GM21515 (cell line): ENCODE results near the gene ELP4.
A peak's percentile ranks its signal among the peaks of the same experiment; 100 is the strongest.
"Not testable (repeated sequence)": the region's sequence is repeated elsewhere in the genome, so short reads cannot be mapped to it uniquely, and the experiment has no call there.

Experiments used
- ATAC-seq: cut with Tn5 transposase; IDR thresholded peaks from one replicate; pipeline ENCODE4 v1.9.1; 2021; ENCODE audit not compliant: unreplicated experiment

Gene ELP4, protein sequence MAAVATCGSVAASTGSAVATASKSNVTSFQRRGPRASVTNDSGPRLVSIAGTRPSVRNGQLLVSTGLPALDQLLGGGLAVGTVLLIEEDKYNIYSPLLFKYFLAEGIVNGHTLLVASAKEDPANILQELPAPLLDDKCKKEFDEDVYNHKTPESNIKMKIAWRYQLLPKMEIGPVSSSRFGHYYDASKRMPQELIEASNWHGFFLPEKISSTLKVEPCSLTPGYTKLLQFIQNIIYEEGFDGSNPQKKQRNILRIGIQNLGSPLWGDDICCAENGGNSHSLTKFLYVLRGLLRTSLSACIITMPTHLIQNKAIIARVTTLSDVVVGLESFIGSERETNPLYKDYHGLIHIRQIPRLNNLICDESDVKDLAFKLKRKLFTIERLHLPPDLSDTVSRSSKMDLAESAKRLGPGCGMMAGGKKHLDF

DNA sequence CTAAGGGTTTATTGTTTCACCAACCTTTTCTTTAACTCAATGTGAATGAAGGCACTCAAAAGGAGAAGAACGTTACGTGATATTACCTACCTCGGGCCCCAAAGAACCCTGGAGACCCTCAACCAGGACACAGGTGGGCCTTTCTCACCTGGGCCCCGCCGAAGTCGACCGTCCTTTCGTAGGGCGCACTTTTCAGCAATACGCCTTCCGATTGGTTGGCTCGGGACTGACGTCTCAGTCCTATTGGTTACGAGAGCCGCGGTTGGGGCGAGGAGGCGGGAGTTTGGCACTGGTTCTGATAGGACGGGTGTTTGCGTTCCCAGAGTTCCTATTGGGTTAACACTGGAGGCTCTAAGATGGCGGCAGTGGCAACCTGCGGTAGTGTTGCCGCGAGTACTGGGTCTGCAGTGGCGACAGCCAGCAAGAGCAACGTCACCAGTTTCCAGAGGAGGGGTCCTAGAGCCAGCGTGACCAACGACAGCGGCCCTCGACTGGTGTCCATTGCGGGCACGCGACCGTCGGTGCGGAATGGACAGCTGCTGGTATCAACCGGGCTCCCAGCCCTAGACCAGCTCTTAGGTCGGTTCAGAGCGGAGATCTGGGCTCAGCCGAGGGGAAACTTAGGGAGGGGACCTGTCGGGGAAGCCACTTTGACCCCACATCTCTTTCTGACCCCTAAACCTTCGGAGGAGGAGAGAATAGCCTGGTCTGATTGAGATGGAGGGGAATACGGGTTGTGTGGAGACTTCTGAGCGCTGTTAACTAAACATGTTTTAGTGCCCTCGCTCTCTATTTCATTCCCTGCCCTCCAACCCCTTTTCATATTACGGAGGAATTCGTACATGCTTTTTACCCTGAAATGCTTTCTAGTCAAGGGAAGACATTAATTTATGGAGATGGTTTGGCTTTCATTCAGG lies at the start of gene ELP4, which contains the start of gene IMMP1L:
Gene ELP4 (plus strand): TSS at position 339 of the 917 bp plus-strand sequence. CDS start 18 bp downstream, at position 357.
Gene IMMP1L (minus strand): TSS at position 194 of the 917 bp plus-strand sequence. CDS start 46,346 bp downstream, outside the sequence.
- peak; percentile 100 for ATAC-seq

DNA sequence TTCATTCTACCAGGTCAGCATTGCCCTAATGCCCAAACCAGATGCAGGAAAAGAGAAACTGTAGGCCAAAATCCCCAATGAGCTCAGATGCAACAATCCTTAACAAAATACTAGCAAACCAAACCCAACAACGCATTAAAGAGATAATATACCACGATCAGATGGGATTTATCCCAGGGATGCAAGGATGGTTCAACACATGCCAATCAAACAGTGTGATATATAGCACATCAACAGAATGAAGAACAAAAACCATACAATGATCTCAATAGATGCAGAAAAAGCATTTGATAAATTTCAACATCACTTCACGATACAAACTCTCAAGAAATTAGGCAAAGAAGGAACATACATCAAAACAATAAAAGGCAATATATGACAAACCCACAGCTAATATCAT lies 45.1 kb upstream of the ELP4 start:
- no peak for ATAC-seq

DNA sequence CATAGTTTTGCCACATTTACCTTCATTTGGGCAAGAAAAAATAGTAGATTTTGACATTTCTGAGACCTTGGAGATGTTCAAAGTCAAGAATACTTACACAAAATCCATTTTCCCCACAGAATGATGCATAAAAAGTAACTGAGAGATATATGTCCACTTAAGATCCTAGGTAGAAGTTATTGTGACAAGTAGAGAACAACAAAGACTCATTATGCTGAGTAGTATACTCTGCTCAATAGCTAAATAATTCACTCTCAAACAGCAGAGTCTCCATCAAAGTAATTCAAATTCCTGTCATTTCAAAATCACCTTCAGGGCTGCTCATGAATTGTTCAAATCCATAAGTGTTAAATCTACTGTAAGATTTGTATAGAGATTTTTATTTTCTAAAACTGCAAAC lies 35.5 kb upstream of the ELP4 start:
- ATAC-seq = no peak

DNA sequence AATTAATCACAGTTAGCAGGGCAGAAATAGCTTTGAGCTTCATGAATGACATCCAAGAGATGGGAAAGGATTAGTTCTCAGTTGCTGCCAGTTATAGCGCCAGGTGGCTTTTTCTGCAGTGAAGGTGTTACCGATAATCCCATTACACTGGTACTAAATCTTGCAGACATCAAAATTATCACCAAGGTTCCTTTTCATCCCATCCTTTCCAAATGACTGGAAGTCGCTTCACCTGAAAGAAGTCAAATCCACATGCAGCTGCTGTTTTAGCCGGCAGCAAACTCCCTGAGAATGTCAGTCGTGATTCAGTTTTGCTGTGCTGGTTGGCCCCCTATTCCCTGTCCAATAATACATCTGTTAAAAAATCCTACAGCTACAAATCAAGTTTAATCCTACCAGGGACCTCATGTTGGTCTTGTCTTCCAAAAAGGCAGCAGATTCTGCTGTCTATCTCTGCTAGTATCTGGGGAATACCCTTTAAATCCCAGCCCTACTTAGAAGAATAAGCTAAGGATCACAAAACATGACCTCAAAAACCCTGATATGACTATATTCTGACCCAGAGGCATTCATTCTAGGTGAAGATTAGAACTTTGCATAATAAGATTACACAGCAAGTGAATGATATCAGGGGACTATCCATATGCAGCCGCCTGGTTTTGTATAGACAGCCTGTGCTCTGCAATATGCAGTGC lies 31.9 kb upstream of the ELP4 start:
- ATAC-seq = no peak

DNA sequence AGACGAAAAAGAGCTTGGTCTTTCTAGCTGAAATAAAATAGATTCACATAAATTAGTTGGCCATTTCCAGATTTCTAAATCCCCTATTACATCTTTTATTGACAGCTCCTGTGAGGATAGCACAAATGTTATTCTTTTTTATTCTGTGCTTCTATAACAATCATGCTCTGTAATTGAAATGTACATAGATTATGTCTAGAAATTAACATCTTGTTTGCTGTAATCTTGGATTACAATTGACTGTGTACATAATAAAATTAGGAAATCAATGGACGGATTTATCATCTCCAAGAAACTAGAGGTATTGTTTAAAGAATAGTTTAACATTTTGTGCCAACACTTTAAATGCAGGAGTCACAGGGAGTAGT lies 31.4 kb upstream of the ELP4 start:
- ATAC-seq = no peak

DNA sequence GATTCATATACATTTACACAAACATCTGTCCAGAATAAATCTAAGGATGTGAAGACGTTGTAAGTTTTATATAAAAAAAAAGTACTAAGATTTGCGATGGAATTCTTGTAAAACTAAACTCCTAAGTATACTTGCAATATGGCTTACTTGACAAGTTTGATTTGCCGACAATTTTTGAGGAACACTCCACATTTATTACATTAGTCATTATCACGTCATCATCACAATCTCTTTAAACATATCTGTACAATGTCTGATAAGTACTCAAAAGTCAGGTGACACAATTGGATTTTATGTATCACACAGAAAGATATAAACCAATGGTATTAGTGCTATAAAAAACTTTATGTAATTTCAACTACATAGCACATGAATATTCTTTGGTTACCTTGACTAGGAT lies 30.5 kb upstream of the ELP4 start:
- ATAC-seq = no peak

DNA sequence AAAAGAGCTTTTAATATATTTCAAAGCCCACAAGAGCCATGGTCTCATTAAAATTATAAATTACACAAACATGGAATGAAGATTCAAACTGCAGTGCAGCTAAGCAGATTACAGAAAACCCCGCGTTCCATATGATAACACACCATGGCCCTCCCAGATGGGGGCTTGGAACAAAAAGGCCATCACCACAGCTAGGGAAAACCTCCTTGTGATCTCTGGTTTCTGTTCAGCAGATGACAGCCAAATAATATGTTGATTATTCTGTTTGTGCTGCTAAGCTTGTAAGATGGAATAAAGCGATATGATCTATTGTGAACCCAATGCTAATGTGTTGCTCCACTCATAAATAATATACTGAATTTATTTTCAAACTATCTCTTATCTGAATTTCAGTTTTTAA lies 28.6 kb upstream of the ELP4 start:
- ATAC-seq = no peak

DNA sequence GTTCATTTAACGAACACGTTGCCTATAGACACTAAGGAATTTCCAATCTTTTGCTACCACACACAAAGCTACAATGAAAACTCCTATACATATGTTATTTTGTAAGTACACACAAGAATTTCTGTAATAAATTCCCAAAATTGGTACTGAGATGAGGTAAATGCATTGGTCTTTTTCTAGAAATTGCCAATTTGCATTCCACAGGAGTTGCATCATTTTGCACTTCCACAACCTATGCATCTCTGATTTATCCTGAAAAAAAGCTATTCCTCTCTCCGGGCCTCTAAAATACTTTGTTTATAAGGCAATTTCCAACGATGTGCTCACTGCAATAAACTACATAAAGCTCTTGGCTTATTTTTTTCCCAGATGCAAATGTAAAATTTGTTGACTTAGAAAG lies 25.1 kb upstream of the ELP4 start:
- ATAC-seq = no peak

DNA sequence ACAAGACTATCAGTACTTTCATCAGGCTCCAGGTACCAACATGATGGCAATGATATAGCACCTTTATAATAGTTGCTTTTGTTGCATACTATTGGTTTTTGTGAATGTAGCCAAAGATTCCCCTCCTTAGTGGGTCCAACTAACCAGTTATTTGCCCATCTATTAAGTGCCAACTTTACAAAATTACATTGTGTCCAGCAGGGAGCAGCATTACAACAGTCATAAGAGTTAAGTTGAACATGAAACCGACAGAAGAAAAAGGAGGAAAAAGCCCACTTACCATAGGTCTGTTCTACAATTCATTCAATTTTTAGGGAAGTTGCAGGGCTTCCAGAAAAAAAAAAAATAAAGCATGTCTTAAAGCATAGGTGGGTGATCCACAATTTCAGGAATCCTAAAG lies 21.7 kb upstream of the ELP4 start:
- peak; percentile 52 for ATAC-seq

DNA sequence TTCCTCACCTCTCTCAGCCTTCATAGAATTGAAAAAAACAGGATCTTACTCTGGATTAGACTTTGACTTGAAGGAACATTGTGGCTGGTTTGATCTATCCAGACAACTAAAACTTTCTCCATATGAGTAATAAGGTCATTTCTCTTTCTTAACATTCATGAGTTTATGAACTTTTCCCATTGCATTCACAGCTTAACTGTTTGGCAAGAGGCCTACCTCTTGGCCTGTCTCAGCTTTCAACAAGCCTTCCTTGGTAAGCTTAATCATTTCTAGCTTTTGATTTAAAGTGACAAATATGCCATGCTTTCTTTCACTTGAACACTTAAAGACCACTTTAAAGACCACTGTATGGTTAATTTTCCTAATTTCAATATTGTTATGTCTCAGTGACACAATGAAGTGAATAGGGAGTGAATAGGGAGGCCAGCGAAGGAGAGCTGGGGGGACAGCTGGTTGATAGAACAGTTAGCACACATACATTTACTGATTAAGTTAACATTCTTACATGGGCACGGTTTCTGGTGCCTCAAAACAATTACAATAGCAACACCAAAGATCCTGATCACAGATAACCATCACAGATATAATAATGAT lies 17.1 kb upstream of the ELP4 start:
- no peak for ATAC-seq

DNA sequence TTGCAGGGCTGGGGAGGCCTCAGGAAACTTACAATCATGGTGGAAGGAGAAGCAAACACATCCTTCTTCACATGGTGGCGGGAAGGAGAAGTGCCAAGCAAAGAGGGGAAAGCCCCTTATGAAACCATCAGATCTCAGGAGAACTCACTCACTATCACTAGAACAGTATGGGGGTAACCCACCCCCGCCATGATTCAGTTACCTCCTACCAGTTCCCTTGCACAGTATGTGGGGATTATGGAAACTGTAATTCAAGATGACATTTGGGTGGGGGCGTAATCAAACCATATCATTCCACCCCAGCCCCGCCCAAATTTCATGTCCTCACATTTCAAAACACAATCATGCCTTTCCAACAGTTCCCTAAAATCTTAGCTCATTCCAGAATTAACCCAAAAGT lies 16.3 kb upstream of the ELP4 start:
- ATAC-seq = no peak

DNA sequence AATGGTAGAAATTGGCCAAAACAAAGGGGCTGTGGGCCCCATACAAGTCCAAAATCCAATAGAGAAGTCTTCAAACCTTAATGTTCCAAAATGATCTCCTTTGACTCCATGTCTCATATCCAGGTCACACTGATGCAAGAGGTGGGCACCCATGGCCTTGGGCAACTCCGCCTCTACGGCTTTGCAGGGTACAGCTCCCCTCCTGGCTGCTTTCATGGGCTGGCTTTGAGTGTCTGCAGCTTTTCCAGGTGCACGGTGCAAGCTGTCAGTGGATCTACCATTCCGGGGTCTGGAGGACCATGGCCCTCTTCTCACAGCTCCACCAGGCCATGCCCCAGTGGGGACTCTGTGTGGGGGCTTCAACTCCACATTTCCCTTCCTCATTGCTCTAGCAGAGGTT lies 15.8 kb upstream of the ELP4 start:
- ATAC-seq = not testable (repeated sequence)

DNA sequence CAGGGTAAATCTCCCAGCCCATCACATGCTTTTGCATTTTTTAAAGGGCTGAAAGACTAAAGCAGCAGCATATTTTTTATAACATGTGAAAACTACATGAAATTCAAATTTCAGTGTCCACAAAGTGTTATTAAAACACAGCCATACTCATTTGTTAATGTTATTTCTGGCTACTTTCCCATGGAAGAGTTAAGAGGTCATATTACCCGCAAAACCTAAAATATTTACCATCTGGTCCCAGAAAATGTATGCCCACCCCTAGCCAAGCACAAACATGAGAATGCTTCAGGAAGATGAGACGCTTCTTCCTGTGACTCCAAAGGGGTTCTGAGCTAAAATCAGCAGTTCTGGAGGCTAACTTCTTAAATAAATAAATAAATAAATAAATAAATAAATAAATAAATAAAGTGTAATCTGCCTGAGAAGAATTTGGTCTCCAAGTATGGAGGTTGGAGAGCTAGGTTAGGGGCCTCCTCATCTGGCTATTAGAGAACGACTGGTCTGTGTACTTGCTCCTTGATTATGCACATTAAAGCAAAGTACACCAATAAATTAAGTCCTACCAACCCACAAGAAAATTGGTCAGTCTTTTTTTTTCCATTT lies 9.9 kb upstream of the ELP4 start:
- ATAC-seq = no peak

DNA sequence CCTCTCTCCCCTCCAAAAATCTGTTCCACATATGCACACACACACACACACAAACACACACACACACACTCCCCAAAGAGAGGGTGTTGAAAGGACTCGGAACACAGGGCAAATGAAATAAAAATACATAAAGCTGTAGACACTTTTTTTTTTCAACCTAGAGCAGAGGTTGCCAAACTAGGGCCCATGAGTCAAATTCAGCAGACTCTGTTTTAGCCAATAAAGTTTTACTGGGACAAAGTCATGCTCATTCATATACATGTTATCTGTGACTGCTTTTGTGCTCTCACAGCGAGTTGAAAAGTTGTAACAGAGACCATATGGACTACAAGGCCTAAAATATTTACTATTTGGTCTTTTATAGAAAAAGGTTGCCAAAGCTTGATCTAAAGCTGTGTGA lies 9.0 kb upstream of the ELP4 start:
- no peak for ATAC-seq

DNA sequence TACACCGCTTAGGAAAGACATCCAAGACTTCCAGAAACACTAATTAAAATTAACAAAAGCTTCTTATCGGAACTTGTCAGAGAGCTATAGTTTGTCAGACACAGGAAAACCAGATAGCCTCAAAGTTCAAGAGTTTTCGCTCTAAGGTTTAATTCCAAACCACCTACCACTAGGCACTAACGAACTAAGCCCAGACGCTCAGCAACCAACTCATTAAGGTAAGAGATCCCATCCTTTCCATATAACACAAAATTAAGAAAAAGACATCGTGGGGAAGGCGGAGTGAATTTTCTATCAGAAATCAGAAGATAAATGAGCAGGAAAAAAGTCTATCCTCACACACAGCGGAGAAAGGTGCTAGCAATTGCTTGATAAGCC lies 527 bp upstream of the ELP4 start:
- peak; percentile 10 for ATAC-seq

DNA sequence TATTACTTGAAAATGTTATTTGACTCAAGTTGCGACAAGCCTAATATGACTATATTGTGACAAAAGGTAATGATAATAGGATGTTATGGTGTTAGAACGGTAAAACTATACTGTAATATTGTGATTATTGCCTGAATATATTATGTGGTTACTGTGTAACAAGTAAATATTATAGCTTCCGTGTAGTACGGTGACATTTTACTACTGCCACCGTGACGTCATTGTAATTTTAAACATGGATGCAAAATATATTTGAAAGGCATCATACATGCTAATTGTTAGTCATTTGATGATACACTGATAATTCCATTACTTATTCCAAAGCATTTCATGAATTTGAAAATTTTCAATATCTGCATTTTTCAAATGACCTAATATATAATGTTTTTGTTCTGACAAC lies 2.5 kb downstream of the ELP4 start:
- ATAC-seq = no peak

DNA sequence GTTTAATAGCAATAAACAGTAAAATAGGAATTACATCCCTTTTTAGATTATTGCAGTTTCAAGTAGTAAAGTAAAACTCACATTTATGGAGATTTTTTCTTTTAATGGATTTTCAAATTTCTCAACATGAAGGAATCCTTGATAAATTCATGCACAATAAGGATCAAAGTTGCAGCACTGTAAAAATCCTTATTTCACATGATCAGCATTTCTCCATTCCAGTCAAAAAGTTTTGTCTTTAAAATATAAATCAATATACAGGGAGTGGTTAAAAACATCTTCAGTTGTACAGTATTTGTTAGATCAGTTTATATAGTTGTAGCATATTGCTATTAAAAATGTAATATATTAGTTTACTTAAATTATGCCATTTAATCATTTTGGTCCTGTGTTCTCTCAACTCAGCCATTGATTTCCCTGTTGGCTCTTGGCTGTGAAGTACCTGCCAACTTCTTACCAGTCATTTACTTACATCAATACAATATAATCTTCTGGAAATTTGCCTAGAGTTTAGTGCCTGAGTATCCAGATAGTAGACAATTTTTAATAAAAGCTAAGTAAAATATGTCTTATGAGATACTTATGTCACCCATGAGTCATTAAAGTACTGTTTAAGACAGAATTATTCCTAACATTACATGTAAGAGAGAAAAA lies 12.1 kb downstream of the ELP4 start:
- ATAC-seq = no peak

DNA sequence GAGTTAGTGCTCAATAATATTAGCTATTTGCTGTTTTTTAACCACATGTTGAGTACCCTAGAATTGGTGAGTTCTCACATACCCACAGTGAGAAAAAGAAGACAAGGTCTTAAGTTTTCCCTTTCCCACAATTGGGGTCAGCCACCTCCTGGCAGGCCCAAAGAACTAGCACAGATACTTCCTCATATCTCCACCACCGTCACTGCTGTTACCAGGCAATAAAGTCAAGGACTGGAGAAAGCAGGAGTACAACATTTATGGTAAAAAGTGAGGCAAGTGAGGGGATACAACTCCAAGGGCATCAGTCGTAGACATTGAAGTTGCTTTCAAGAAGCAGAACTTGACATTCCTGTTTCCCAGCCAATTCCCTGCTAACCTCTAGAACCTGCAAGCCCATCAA lies 19.6 kb downstream of the ELP4 start:
- no peak for ATAC-seq

DNA sequence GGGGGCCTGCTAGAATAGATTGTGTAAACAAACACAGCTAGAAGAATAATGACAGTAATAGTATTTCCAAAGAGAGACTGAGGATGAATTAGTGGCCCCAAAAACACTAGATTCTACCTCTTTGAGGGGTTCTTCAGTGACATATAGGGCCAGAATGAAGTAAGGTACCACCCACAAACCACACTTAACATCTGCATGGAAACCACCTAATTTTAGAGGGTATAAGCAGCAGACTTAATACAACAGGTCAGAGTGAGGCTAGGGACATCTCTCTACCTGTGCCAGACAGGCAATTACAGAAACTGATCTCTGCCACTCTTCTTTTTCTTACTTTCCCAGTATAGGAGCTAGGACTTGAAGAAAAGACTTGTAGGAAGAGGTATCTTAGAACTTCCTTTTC lies 20.1 kb downstream of the ELP4 start:
- no peak for ATAC-seq

DNA sequence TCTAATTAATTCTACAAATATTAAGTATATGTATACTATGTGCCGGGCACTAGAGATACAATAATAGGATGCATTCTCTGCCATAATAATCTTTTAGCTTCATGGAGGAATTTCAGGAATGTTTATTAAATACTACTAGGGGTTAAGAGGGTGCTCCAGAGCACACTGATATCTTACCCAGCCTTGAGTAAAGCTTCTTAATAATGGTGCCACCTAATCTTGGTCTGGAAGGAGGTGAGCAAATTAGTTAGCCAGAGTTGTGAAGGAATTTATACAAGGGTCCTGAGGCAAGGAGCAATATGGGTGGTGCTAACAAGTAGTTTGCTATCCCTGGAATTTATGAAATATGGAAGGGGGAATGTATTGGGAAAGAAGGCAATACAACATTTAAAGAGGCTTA lies 21.7 kb downstream of the ELP4 start:
- no peak for ATAC-seq
